ENCODE data around the gene AGFG2. TPM values are rescaled to one million over a fixed set of nuclear protein-coding genes. Genes with fewer than 3 reads are reported as not detected.

AGFG2 gene
- total and polyA plus RNA-seq, 2 of the 4 experiments (the other 2 are of a cell fraction), result 3.0 to 10.0 TPM

GRCh38 chr7:100607111-100607510, 68.1 kb downstream of the AGFG2 start:
- peak overlapping the region; percentile 55 for H2AK9ac ChIP-seq (replicated peaks; ENCODE audit: low read depth, low read length, poor library complexity)
- 82% methylated on average over 2 of the region's 8 CpGs; no CpG with 5 or more reads in 1 of the 2 experiments for WGBS, 2 experiments (ENCODE audit: extremely low coverage in 2 of 2, insufficient read length in 1 of 2)
- H4K8ac ChIP-seq (ENCODE audit: low read depth in 2 of 2, low read length in 2 of 2), result no peak overlapping the region
- no peak overlapping the region for H2BK120ac ChIP-seq (ENCODE audit: low read depth, low read length)
- H2BK15ac ChIP-seq (ENCODE audit: low read depth, low read length), result no peak overlapping the region
- no peak overlapping the region for H3K56ac ChIP-seq (ENCODE audit: extremely low read depth, insufficient read depth, low read length)
- no peak overlapping the region for H3K18ac ChIP-seq (ENCODE audit: low read depth, low read length)
- no peak overlapping the region for H4K5ac ChIP-seq (ENCODE audit: low read depth, low read length)
- no peak overlapping the region for H3K4ac ChIP-seq (ENCODE audit: low read depth, low read length)
- no peak overlapping the region for H4K91ac ChIP-seq (ENCODE audit: insufficient read depth, low read depth, low read length)
- peak; percentile 32 for DNase-seq
- no peak overlapping the region for H3K23ac ChIP-seq (ENCODE audit: low read depth, low read length)
- H2AK5ac ChIP-seq (ENCODE audit: low read depth, low read length), result peak overlapping the region; percentile 56
- no peak overlapping the region for H2BK20ac ChIP-seq (ENCODE audit: low read depth, low read length)
- in situ Hi-C loops (cut with MboI; ENCODE audit: low sequenced_read_pairs), result no loop called here
- intact Hi-C loops (cut with micrococcal nuclease), result no loop called here
- H3K79me1 ChIP-seq (ENCODE audit: low read depth in 1 of 2, low read length in 2 of 2), result peaks cover 0 to 44% of the 10 kb centered on the region in 2 experiments; a peak in 2 of 4 replicates
- H3K36me3 ChIP-seq (ENCODE audit: control insufficient read depth, insufficient read depth, low read length), result peaks cover 30% of the 10 kb centered on the region
- no peak overlapping the region for H3K9ac ChIP-seq (ENCODE audit: low read depth, low read length)
- H3K4me3 ChIP-seq (ENCODE audit: insufficient read depth, low read depth, low read length), result no peak overlapping the region
- H3K27me3 ChIP-seq (ENCODE audit: control insufficient read depth, insufficient read depth, low read length), result no peaks in the 10 kb centered on the region
- POLR2A ChIA-PET (ENCODE audit: unreplicated experiment), result interaction anchor here (0.6 kb wide), 2 partner anchors 22 to 133 kb away, joined by 7 read pairs; no protein-coding TSS in a partner anchor
- no TSS peak for BruUV-seq (replicated peaks)
- no peak overlapping the region for H3K4me2 ChIP-seq (ENCODE audit: low read depth, low read length)
- no peak for ATAC-seq (ENCODE audit: low read depth)
- no peak overlapping the region for H3K27ac ChIP-seq (ENCODE audit: insufficient read depth, low read length)
- TF ChIP-seq RFX5 (IDR thresholded peaks at IDR 0.05; ENCODE audit: low read depth, low read length) (no peak), MXI1 (IDR thresholded peaks at IDR 0.05; ENCODE audit: borderline replicate concordance, low read depth, low read length) (no peak)
- dilution Hi-C loops (cut with HindIII; ENCODE audit: low sequenced_read_pairs, unreplicated experiment), result no loop called here
- no peaks in the 10 kb centered on the region for H4K20me1 ChIP-seq (ENCODE audit: insufficient read depth, low read length)
- H3K4me1 ChIP-seq (ENCODE audit: control insufficient read depth, insufficient read depth, low read length), result peaks cover 8% of the 10 kb centered on the region
- H2AFZ ChIP-seq (replicated peaks; ENCODE audit: low read length, poor library complexity), result peak overlapping the region; percentile 43
- CTCF ChIA-PET, result no interaction called here
- no peak overlapping the region for H3K14ac ChIP-seq (replicated peaks; ENCODE audit: low read depth, low read length)
- H3K9me1 ChIP-seq (ENCODE audit: insufficient read depth, low read length), result peaks cover 3% of the 10 kb centered on the region; the same call in 1 of the 2 replicates
- no peaks in the 10 kb centered on the region for H3K9me3 ChIP-seq (ENCODE audit: control insufficient read depth, insufficient read depth, low read length)
- H2BK5ac ChIP-seq (ENCODE audit: low read depth, low read length, poor library complexity, severe bottlenecking), result no peak overlapping the region
